Renal pelvis (tissue), 4 donors: ENCODE data around the gene HRCT1. TPM values are rescaled to one million over a fixed set of nuclear protein-coding genes. Genes with fewer than 3 reads are reported as not detected.
A peak's percentile ranks its signal among the peaks of the same experiment; 100 is the strongest.
"Not testable (repeated sequence)": the region's sequence is repeated elsewhere in the genome, so short reads cannot be mapped to it uniquely, and the experiment has no call there.

ENCODE experiments used
- DNase-seq: peaks from one replicate; pipeline ENCODE4 v3.0.0-alpha.2; 2013
- polyA plus RNA-seq, 3 donors: library from polyadenylated mRNA; unstranded; fragments of 120-200 nt; gene quantifications; one replicate each; pipeline ENCODE4 v1.2.1, GENCODE V29; 2013; ENCODE audit not compliant: insufficient read length in 3 of 3

Gene HRCT1
- polyA plus RNA-seq, 3 donors: 0.64 TPM; not detected in 2

GRCh38 chr9:35891646-35892045 lies 14.4 kb upstream of the HRCT1 start:
- DNase-seq: no peak

GRCh38 chr9:35892051-35892450 lies 14.0 kb upstream of the HRCT1 start:
- no peak for DNase-seq

GRCh38 chr9:35896570-35896969 lies 9.4 kb upstream of the HRCT1 start:
- no peak for DNase-seq

- DNase-seq: not testable (repeated sequence)
Measured at GRCh38 chr9:35897376-35898099, 8.5 kb upstream of the HRCT1 start.

- DNase-seq: no peak
Measured at GRCh38 chr9:35898337-35898736, 7.7 kb upstream of the HRCT1 start.

GRCh38 chr9:35899021-35899420 lies 7.0 kb upstream of the HRCT1 start:
- no peak for DNase-seq

- peak; percentile 77 for DNase-seq
Measured at GRCh38 chr9:35903049-35903448, 3.0 kb upstream of the HRCT1 start.

- no peak for DNase-seq
Measured at GRCh38 chr9:35904338-35904737, 1.7 kb upstream of the HRCT1 start.

- no peak for DNase-seq
Measured at GRCh38 chr9:35905051-35905781, 786 bp upstream of the HRCT1 start.

- no peak for DNase-seq
Measured at GRCh38 chr9:35906923-35907699, 1.1 kb downstream of the HRCT1 start.

- peak; percentile 62 for DNase-seq
Measured at GRCh38 chr9:35907711-35908503, 1.9 kb downstream of the HRCT1 start.

- DNase-seq: no peak
Measured at GRCh38 chr9:35908504-35909125, 2.6 kb downstream of the HRCT1 start.

- DNase-seq: no peak
Measured at GRCh38 chr9:35909274-35909673, 3.3 kb downstream of the HRCT1 start, which contains the start of gene SPAAR. Gene SPAAR (plus strand): TSS chr9:35909490. CDS start chr9:35910464, 974 bp downstream.

GRCh38 chr9:35909687-35910612 lies 3.9 kb downstream of the HRCT1 start:
- no peak for DNase-seq

- no peak for DNase-seq
Measured at GRCh38 chr9:35910613-35911359, 4.8 kb downstream of the HRCT1 start.

- DNase-seq: no peak
Measured at GRCh38 chr9:35911690-35912089, 5.7 kb downstream of the HRCT1 start.

- DNase-seq: no peak
Measured at GRCh38 chr9:35912791-35913400, 6.9 kb downstream of the HRCT1 start.

GRCh38 chr9:35913429-35913828 lies 7.4 kb downstream of the HRCT1 start:
- DNase-seq: not testable (repeated sequence)

- no peak for DNase-seq
Measured at GRCh38 chr9:35914301-35914807, 8.4 kb downstream of the HRCT1 start.
